Body of pancreas (tissue), 4 donors: ENCODE results near the gene C2CD4C. TPM values are rescaled to one million over a fixed set of nuclear protein-coding genes. Genes with fewer than 3 reads are reported as not detected.
"Not testable (repeated sequence)": the region's sequence is repeated elsewhere in the genome, so short reads cannot be mapped to it uniquely, and the experiment has no call there.

Experiments used
- ATAC-seq: fragments of 150-250 bp; one replicate; pipeline ENCODE4 v1.9.1; 2016
- DNase-seq, 4 donors: peaks; one replicate each; pipeline ENCODE4 v3.0.0-alpha.2; 2019
- H3K27ac ChIP-seq, 4 donors: fragments of 200-600 bp; sonication (generic); 1 replicate in 3 of 4; 2 replicates in 1 of 4; pipeline versions ENCODE4 v1.5.1 to v1.6.1; 2016 to 2019; ENCODE audit warnings: mild to moderate bottlenecking in 1 of 4, mixed read lengths in 1 of 4, moderate library complexity in 1 of 4
- H3K27me3 ChIP-seq, 2 donors: fragments of 200-600 bp; sonication (generic); one replicate each; pipeline ENCODE4 v1.6.0; 2016; ENCODE audit warnings: mild to moderate bottlenecking in 1 of 2
- H3K36me3 ChIP-seq, 2 donors: fragments of 200-600 bp; sonication (generic); replicated peaks in 1 of 2; 2 replicates each; pipeline ENCODE4 v1.5.1; 2016; ENCODE audit warnings: low read depth in 2 of 2; ENCODE audit not compliant: insufficient read depth in 1 of 2
- H3K4me1 ChIP-seq: fragments of 200-600 bp; sonication (generic); one replicate; pipeline ENCODE4 v1.6.0; 2016
- H3K4me3 ChIP-seq, 2 donors: fragments of 200-600 bp; sonication (generic); 1 replicate in 1 of 2; 2 replicates in 1 of 2; pipeline ENCODE4 v1.5.1; 2016 to 2019
- H3K9me3 ChIP-seq, 3 donors: fragments of 200-600 bp; sonication (generic); 1 replicate in 2 of 3; 2 replicates in 1 of 3; pipeline ENCODE4 v1.5.1; 2016
- POLR2A ChIP-seq, 3 donors: fragments of 450-650 bp; IDR thresholded peaks; one replicate each; pipeline ENCODE4 v1.6.1; 2016; ENCODE audit warnings: antibody characterized with exemption in 3 of 3, mild to moderate bottlenecking in 2 of 3
- WGBS, 2 donors: methylation state at CpG; one replicate each; pipeline ENCODE4 v1.1.5; 2017; 5-methylcytosine and 5-hydroxymethylcytosine counted together
- intact Hi-C: fragments of 100-400 bp; cut with DNase I; formaldehyde crosslinking; loops from one replicate; pipeline ENCODE4 v1.15.1; 2023
- total RNA-seq, 2 donors: library from RNA; depleted of rRNA; stranded (reverse); fragments of >200 nt; gene quantifications; one replicate each; pipeline ENCODE4 v1.1.0, GENCODE V29; 2016
- TF ChIP-seq, protein P1 (sequence below), 7 experiments: fragments of 450-650 bp in 4 of 7; fragments of 200-600 bp in 3 of 7; sonication (generic) in 3 of 7; IDR thresholded peaks; one replicate each; pipeline ENCODE4 v1.5.1; 2016 to 2019; ENCODE audit warnings: antibody characterized with exemption in 7 of 7

C2CD4C gene
- total RNA-seq, 2 donors from 2014 or later = 0.33 to 1.8 TPM

DNA sequence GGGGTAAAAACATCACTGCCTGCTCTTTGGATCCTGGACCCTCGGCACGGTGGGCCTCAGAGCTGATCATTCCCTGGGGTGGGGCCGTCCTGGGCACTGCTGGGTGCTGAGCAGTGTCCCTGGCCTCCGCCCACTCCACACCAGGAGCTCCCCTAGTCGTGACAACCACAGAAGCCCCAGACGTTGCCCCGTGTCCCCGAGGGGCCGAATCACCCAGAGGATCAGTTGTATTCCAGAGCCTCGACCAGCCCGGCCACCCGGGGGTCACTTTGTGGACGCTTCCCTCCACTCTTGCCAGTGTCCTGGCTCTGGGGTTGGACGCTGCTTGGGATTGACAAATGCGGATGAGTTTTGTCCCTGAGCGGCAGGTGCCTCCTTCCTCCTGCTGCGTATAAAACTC, 10.2 kb downstream of the C2CD4C start:
- Histone ChIP-seq H3K4me3 (no peak overlapping the region), H3K4me1 (no peaks in the 10 kb centered on the region), H3K27ac (no peak overlapping the region), H3K9me3 (no peaks in the 10 kb centered on the region), H3K36me3 (no peaks in the 10 kb centered on the region), H3K27me3 (peaks cover 0 to 4% of the 10 kb centered on the region in 2 donors)
- intact Hi-C loops = no loop called here
- TF ChIP-seq POLR2A (IDR thresholded peaks at IDR 0.05) = no peak
- TF ChIP-seq, protein P1, sequence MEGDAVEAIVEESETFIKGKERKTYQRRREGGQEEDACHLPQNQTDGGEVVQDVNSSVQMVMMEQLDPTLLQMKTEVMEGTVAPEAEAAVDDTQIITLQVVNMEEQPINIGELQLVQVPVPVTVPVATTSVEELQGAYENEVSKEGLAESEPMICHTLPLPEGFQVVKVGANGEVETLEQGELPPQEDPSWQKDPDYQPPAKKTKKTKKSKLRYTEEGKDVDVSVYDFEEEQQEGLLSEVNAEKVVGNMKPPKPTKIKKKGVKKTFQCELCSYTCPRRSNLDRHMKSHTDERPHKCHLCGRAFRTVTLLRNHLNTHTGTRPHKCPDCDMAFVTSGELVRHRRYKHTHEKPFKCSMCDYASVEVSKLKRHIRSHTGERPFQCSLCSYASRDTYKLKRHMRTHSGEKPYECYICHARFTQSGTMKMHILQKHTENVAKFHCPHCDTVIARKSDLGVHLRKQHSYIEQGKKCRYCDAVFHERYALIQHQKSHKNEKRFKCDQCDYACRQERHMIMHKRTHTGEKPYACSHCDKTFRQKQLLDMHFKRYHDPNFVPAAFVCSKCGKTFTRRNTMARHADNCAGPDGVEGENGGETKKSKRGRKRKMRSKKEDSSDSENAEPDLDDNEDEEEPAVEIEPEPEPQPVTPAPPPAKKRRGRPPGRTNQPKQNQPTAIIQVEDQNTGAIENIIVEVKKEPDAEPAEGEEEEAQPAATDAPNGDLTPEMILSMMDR (IDR thresholded peaks at IDR 0.05) = no peak
- ATAC-seq (no peak), DNase-seq (no peak)
- 49 to 62% methylated on average over 4 to 17 of the region's 17 CpGs for WGBS, 2 donors

GRCh38 chr19:397941-398706, 10.8 kb downstream of the C2CD4C start:
- no peak for ATAC-seq
- Histone ChIP-seq H3K9me3 (no peaks in the 10 kb centered on the region), H3K27ac (no peak overlapping the region), H3K36me3 (no peaks in the 10 kb centered on the region), H3K4me1 (no peaks in the 10 kb centered on the region), H3K4me3 (no peak overlapping the region), H3K27me3 (peaks cover 0 to 4% of the 10 kb centered on the region in 2 donors)
- DNase-seq = no peak
- no peak for TF ChIP-seq POLR2A (IDR thresholded peaks at IDR 0.05)
- TF ChIP-seq, protein P1 (IDR thresholded peaks at IDR 0.05) = no peak
- WGBS, 2 donors = 75 to 83% methylated on average over 19 to 28 of the region's 31 CpGs
- intact Hi-C loops = no loop called here

DNA sequence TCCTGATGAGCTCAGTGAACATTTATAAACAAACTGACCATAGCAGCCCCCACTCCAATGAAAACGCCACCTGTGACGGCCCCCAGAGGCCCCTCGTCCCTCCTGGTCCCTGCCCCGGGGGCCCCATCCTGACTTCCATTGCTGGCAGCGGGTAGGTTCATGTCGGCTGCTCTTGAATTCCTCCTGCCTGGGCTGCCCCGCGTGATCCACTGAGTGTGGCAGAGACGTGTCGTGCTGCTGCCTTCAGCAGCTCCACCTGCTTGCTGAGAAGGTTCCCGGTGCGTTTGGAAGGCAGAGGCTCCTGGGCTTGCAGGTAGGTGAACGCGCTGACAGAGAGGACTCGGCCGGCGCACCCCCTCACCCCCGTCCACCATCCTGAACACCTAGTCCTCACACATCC, 11.6 kb downstream of the C2CD4C start:
- intact Hi-C loops = no loop called here
- Histone ChIP-seq H3K36me3 (no peaks in the 10 kb centered on the region), H3K4me1 (no peaks in the 10 kb centered on the region), H3K4me3 (no peak overlapping the region), H3K27ac (no peak overlapping the region), H3K9me3 (no peaks in the 10 kb centered on the region), H3K27me3 (peaks cover 0 to 4% of the 10 kb centered on the region in 2 donors)
- ATAC-seq = no peak
- TF ChIP-seq, protein P1 (IDR thresholded peaks at IDR 0.05) = no peak
- no peak for TF ChIP-seq POLR2A (IDR thresholded peaks at IDR 0.05)
- no peak for DNase-seq
- WGBS, 2 donors = 41 to 66% methylated on average over 15 to 16 of the region's 18 CpGs

DNA sequence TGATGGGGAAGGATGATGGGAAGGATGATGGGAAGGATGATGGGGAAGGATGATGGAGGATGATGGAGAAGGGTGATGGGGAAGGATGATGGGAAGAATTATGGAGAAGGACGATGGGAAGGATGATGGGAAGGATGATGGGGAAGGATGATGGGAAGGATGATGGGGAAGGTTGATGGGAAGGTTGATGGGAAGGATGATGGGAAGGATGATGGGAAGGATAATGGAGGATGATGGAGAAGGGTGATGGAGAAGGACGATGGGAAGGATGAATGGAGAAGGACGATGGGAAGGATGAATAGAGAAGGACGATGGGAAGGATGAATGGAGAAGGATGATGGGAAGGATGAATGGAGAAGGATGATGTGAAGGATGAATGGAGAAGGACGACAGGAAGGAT, 13.5 kb downstream of the C2CD4C start:
- ATAC-seq (no peak), DNase-seq (no peak)
- Histone ChIP-seq H3K27ac (no peak overlapping the region), H3K36me3 (no peaks in the 10 kb centered on the region), H3K9me3 (no peaks in the 10 kb centered on the region), H3K4me3 (no peak overlapping the region), H3K27me3 (peaks cover 0 to 4% of the 10 kb centered on the region in 2 donors), H3K4me1 (no peaks in the 10 kb centered on the region)
- 58 to 72% methylated on average over 5 of the region's 5 CpGs for WGBS, 2 donors
- TF ChIP-seq POLR2A (IDR thresholded peaks at IDR 0.05) = no peak
- TF ChIP-seq, protein P1 (IDR thresholded peaks at IDR 0.05) = no peak
- intact Hi-C loops = no loop called here

DNA sequence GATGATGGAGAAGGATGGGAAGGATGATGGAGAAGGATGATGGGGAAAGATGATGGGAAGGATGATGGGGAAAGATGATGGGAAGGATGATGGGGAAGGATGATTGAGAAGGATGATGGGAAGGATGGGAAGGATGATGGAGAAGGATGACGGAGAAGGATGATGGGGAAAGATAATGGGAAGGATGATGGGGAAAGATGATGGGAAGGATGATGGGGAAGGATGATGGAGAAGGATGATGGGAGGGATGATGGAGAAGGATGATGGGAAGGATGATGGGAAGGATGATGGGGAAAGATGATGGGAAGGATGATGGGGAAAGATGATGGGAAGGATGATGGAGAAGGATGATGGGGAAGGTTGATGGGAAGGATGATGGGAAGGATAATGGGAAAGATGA, 14.1 kb downstream of the C2CD4C start:
- H3K27ac ChIP-seq, H3K4me1 ChIP-seq, DNase-seq, ATAC-seq, H3K36me3 ChIP-seq, H3K9me3 ChIP-seq, H3K27me3 ChIP-seq, intact Hi-C loops, H3K4me3 ChIP-seq: not testable (repeated sequence)
- WGBS, 2 donors = 76 to 80% methylated on average over 1 of the region's 1 CpG

GRCh38 chr19:393560-393959, 15.4 kb downstream of the C2CD4C start:
- H3K36me3 ChIP-seq, H3K4me3 ChIP-seq, ATAC-seq, DNase-seq, H3K9me3 ChIP-seq, intact Hi-C loops, H3K4me1 ChIP-seq, H3K27ac ChIP-seq, H3K27me3 ChIP-seq: not testable (repeated sequence)
